Middle frontal gyrus (tissue), 1 donor: ENCODE results near the gene ATP1B3.
"Not testable (repeated sequence)": the region's sequence is repeated elsewhere in the genome, so short reads cannot be mapped to it uniquely, and the experiment has no call there.

Experiments
- DNase-seq: peaks from one replicate; pipeline ENCODE4 v3.0.0-alpha.2; 2015; ENCODE audit warnings: low spot score; ENCODE audit errors: extremely low spot score

The ATP1B3 gene

DNA sequence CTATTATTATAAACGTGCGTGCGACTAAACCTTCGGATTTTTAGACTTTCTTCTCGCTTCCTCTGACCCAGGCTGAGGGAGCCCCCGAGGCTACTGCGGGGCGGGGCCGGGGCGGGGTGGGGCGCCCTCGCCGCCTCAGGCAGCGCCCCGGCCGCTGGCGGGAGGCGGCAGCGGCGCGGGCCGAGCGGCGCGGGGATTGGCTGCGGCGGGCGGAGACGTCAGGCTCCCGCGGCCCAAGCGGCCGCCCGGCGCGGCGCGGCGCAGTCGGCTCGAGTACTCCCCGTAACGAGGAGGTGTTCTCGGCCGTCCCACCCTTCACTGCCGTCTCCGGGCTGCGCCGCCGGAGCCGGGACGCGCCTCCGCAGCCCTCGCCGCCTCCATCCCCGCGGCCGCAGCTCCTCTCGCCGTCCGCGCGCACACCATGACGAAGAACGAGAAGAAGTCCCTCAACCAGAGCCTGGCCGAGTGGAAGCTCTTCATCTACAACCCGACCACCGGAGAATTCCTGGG lies at the start of gene ATP1B3:
TSS of gene ATP1B3 (plus strand) at position 263 of the 510 bp plus-strand sequence. CDS start at position 422, 159 bp downstream.
- peak; percentile 69 for DNase-seq

DNA sequence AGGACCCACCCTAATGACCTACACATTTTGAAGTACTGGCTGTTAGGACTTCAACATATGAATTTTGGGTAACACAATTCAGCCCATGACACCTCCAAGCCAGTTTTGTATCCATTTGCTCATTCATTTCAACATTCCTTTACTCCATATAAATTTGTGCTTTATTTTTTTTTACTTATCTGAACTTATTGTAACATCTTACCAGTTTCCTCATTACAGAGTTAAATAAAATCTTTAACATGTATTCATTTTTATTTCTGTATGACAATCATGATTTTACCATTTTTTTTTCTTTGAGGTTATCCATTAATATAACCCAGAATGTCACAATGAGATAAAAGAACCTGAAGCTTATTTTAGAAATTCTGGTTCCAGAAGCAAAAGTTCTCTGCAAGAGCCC lies 48.0 kb upstream of the ATP1B3 start:
- DNase-seq, result no peak

- DNase-seq, result no peak
Observed at GRCh38 chr3:141828890-141829289, 47.6 kb upstream of the ATP1B3 start.

GRCh38 chr3:141830508-141830907 lies 45.9 kb upstream of the ATP1B3 start:
- DNase-seq, result no peak

DNA sequence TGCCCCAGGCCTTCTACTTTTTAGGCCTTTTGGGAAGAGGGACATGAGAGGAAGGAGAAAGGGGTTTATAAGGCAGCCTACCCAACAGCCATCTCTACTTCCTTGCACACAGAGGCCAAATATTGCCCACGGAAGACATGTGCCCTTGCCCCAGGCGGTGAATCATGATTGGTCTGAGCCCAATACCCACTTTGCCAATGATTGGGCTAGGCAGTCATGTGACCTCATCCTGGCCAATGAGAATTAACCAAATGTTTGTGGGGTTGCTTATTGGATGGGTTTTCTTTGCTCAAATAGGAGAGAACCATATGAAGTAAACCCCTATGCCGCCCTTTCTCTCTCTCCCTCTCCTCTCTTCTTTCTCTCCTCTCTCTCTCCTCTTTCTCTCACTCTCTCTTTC lies 42.2 kb upstream of the ATP1B3 start:
- DNase-seq, result no peak

DNA sequence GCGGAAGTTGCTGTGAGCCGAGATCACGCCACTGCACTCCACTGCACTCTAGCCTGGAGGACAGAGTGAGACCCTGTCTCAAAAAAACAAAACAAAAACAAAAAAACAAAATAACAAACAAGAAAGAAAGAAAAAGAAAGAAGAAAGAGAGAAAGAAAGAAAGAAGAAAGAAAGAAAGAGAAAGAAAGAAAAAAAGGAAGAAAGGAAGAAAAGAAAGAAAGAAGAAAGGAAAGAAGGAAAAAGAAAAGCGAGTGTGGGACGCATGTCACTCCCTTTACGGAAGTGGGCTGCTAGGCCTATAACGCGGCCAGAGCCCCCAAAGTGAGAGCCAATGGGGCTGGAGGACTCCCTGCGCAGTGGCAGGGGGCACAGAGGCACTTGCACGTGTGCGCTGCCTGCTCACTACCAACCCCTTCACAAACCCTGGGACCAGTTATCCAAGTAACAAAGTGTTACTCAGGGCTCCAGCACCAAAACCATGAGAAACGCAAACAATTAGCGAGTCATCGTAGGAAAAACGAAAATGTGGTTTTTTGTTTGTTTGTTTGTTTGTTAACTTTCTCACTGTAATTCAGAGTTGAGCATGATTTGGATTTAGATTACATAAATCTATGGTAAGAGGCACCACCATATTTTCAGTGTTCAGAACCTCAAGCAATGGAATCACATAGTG lies 40.8 kb upstream of the ATP1B3 start:
- no peak for DNase-seq

- DNase-seq, result no peak
Observed at GRCh38 chr3:141839389-141839788, 37.1 kb upstream of the ATP1B3 start.

- no peak for DNase-seq
Observed at GRCh38 chr3:141840737-141841544, 35.5 kb upstream of the ATP1B3 start.

DNA sequence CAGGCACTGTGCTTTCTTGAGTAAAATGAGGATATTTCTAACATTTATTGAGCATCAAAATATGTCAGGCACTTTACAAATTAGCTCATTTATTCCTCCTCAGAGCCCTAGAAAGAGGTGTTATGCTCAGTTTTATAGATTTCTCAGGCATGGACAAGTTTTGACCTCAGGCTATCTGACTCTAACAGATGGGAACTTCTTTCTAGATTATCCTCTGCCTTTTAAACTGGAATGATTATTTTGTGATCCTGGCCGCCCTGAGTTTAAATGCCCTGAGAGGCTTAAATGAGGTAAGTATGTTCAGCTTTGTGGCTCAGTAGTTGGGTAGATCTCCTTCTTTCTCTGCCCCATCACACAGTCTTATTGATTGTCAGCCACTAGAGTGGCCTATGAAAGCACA lies 32.3 kb upstream of the ATP1B3 start:
- no peak for DNase-seq

DNA sequence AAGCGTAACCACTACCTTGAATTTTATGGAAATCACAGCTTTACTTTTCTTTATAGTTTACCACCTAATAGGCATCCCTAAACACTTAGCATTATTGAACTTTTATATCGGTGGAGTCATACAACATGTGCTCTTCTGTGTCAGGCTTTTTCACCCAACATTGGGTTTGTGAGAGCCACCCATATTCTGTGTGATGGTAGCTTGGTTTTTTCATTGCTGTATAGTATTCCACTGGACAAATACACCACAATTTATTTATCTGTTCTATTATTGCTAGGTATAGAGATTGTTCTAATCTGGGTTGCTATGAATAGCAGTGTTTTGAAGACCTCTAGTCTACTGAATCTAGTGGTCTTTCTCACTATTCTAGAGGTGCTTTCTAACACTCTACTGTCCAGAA lies 31.6 kb upstream of the ATP1B3 start:
- DNase-seq, result no peak

- no peak for DNase-seq
Observed at GRCh38 chr3:141845407-141846049, 30.9 kb upstream of the ATP1B3 start.

DNA sequence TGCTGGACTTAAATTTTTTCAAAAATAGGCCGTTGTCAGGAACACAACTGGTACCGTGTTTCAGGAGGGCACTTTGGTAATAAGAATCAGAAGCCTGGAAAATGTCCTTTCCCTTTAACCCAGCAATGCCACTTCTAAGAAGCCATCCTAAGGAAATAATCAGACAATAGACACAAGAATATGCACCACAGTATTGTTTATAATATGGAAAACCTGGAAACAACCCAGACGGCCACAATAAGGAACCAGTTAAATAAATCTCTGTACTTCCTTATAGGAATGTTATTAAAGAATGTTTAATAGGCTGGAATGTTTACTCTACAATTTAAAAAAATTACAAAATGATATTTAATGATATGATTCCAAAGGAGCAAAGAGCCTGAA lies 30.4 kb upstream of the ATP1B3 start:
- DNase-seq, result no peak

DNA sequence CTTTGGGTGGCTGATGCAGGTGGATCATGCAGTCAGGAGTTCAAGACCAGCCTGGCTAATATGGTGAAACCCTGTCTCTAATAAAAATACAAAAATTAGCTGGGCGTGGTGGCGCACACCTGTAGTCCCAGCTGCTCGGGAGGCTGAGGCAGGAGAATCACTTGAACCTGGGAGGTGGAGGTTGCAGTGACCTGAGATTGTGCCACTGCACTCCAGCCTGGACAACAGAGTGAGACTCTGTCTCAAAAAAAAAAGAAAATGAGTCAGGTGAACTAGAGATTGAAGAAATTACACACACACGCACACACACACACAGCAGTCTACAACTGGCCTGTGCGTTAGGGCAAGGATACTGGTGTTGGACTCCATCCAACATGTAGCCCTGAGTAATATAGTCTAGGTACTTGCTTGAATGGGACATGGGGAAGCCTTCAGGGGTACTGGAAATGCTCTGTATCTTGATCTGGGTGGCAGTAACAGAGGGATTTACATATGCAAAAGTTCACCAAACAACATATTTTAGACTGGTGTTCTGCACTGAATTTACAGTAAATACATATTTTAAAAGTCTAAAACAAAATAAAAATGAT lies 28.2 kb upstream of the ATP1B3 start:
- not testable (repeated sequence) for DNase-seq

- no peak for DNase-seq
Observed at GRCh38 chr3:141849056-141849815, 27.2 kb upstream of the ATP1B3 start.

- no peak for DNase-seq
Observed at GRCh38 chr3:141851411-141851810, 25.0 kb upstream of the ATP1B3 start.

GRCh38 chr3:141853081-141853601 lies 23.3 kb upstream of the ATP1B3 start:
- no peak for DNase-seq

- no peak for DNase-seq
Observed at GRCh38 chr3:141853629-141854168, 22.7 kb upstream of the ATP1B3 start.

- no peak for DNase-seq
Observed at GRCh38 chr3:141854599-141854998, 21.8 kb upstream of the ATP1B3 start.

DNA sequence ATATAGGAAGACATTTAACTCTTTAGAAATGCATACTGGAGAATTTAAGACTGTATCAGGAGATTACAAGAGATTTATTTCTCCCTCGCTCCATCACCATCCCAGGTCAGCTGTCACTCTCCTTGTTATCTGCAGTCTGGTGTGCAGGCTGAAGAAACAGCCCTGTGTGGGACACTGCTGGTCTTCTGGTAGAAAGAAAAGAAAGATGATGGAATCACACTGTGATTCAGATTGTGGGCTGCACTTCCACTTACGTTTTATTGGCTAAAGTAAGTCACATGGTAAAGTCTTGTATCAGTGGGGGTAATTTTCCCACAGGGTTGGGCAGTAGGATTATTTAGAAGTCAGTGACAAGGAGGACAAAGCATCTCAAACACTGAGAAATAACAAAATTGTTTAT lies 18.1 kb upstream of the ATP1B3 start:
- DNase-seq, result no peak

DNA sequence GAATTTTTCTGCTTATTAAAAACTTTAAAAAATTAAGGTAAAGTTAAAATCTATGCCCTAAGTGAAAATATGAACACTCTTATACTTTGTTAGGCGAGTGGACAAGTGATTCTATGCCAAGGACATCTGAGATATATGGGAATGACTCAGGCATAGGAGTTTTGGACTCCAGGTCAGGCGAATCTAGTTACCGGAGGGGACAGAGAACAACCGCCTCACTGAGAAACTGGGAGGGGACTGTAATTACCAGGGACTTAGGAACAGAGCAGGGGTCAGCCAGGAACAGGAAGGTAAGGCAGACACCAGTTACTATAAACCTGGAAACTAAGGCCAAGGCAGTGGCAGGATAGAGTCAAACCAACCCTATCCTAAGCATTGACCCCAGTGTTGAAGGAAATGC lies 16.8 kb upstream of the ATP1B3 start:
- no peak for DNase-seq
